ENCODE measurements around the gene GRAMD2A.
"Not testable (repeated sequence)": the region's sequence is repeated elsewhere in the genome, so short reads cannot be mapped to it uniquely, and the experiment has no call there.

The GRAMD2A gene

DNA sequence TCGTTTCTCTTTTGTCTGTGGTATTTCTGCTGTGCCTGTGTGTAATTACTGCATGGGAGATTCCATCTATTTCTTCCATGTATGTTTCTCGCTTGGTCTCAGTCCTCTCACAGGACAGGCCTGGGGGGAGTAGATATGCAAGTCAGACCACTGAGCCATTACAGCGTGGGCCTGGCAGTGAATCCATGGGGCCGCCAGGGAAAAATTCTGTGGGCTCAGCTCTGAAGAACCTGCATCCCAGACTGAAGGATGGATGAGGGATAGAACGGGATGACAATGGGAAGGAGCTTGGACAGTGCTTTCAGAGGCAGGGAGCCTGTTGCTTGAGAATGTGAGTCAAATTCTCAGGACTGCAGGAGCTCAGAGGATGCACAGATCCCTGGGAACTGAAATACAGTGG, 24.8 kb downstream of the GRAMD2A start:
- Histone ChIP-seq H4K20me1 (ENCODE audit: low read depth, low read length) (no peaks in the 10 kb centered on the region), H3K36me3 (ENCODE audit: low read length) (no peaks in the 10 kb centered on the region), H3K4me2 (ENCODE audit: low read depth, low read length, poor library complexity, severe bottlenecking) (no peak overlapping the region), H3K27ac (ENCODE audit: low read depth, low read length) (no peak overlapping the region), H2AFZ (ENCODE audit: low read depth, low read length, severe bottlenecking) (no peak overlapping the region), H3K9me2 (replicated peaks; ENCODE audit: insufficient read depth, low read length) (no peaks in the 10 kb centered on the region), H3K27me3 (ENCODE audit: low read length) (no peaks in the 10 kb centered on the region), H3F3A (ENCODE audit: insufficient read depth) (no peaks in the 10 kb centered on the region), H3K4me3 (ENCODE audit: insufficient read depth, low read length, poor library complexity, severe bottlenecking) (no peak overlapping the region), H3K9me3 (ENCODE audit: insufficient read depth, low read length) (no peaks in the 10 kb centered on the region), H3K79me2 (ENCODE audit: insufficient read depth, low read length) (no peaks in the 10 kb centered on the region), H3K9ac (ENCODE audit: low read length) (no peak overlapping the region)
- TF ChIP-seq, protein P1, sequence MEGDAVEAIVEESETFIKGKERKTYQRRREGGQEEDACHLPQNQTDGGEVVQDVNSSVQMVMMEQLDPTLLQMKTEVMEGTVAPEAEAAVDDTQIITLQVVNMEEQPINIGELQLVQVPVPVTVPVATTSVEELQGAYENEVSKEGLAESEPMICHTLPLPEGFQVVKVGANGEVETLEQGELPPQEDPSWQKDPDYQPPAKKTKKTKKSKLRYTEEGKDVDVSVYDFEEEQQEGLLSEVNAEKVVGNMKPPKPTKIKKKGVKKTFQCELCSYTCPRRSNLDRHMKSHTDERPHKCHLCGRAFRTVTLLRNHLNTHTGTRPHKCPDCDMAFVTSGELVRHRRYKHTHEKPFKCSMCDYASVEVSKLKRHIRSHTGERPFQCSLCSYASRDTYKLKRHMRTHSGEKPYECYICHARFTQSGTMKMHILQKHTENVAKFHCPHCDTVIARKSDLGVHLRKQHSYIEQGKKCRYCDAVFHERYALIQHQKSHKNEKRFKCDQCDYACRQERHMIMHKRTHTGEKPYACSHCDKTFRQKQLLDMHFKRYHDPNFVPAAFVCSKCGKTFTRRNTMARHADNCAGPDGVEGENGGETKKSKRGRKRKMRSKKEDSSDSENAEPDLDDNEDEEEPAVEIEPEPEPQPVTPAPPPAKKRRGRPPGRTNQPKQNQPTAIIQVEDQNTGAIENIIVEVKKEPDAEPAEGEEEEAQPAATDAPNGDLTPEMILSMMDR (IDR thresholded peaks at IDR 0.05; ENCODE audit: insufficient read depth, low read length, poor library complexity, severe bottlenecking): no peak
- TF ChIP-seq EZH2phosphoT487 (conservative IDR thresholded peaks at IDR 0.05; ENCODE audit: low read length): no peak

DNA sequence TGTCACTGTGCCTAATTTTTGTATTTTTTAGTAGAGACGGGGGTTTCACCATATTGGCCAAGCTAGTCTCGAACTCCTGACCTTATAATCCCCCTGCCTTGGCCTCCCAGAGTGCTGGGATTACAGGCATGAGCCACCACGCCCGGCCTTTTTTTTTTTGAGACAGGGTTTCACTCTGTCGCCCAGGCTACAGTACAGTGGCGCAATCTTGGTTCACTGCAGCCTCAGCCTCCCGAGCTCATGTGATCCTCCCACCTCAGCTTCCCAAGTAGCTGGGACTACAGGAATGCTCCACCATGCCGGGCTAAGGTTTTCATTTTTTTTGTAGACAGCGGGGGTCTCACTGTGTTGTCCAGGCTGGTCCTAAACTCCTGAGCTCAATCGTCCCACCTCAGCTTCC, 25.6 kb downstream of the GRAMD2A start:
- H3K27me3 ChIP-seq (ENCODE audit: low read length); H3K36me3 ChIP-seq (ENCODE audit: low read length); H3K79me2 ChIP-seq (ENCODE audit: insufficient read depth, low read length): not testable (repeated sequence)

DNA sequence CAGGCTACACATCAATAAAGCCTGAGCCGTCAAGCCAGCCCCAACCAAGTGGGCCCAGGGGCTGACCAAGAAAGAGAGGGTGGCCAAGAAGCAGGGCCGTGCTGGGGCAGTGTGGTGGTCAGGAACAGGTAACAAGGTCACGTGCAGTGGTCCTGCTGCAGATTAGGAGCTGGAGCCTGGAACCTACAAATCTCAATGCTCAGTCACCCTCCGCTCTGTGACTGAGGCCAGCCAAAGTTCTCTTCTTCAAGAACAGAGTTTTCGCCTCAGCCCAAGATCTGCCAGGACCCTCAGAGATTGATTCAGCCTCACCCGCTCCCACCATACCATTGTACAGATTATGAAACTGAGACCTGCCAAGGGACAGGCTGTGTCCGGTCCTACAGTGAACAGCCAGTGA, 26.9 kb downstream of the GRAMD2A start:
- Histone ChIP-seq H3K4me3 (ENCODE audit: insufficient read depth, low read length, poor library complexity, severe bottlenecking) (no peak overlapping the region), H3K36me3 (ENCODE audit: low read length) (no peaks in the 10 kb centered on the region), H3F3A (ENCODE audit: insufficient read depth) (no peaks in the 10 kb centered on the region), H3K4me2 (ENCODE audit: low read depth, low read length, poor library complexity, severe bottlenecking) (no peak overlapping the region), H3K9ac (ENCODE audit: low read length) (no peak overlapping the region), H3K79me2 (ENCODE audit: insufficient read depth, low read length) (no peaks in the 10 kb centered on the region), H2AFZ (ENCODE audit: low read depth, low read length, severe bottlenecking) (no peak overlapping the region), H4K20me1 (ENCODE audit: low read depth, low read length) (no peaks in the 10 kb centered on the region), H3K27ac (ENCODE audit: low read depth, low read length) (no peak overlapping the region), H3K9me3 (ENCODE audit: insufficient read depth, low read length) (no peaks in the 10 kb centered on the region), H3K9me2 (replicated peaks; ENCODE audit: insufficient read depth, low read length) (no peaks in the 10 kb centered on the region), H3K27me3 (ENCODE audit: low read length) (no peaks in the 10 kb centered on the region)
- TF ChIP-seq EZH2phosphoT487 (conservative IDR thresholded peaks at IDR 0.05; ENCODE audit: low read length): no peak
- TF ChIP-seq, protein P1 (IDR thresholded peaks at IDR 0.05; ENCODE audit: insufficient read depth, low read length, poor library complexity, severe bottlenecking): no peak

More for the DNA sequence above, 25.6 kb downstream of the GRAMD2A start:
- not testable (repeated sequence) for H3K4me2 ChIP-seq (ENCODE audit: low read depth, low read length, poor library complexity, severe bottlenecking); H3K4me3 ChIP-seq (ENCODE audit: insufficient read depth, low read length, poor library complexity, severe bottlenecking); H3K9me2 ChIP-seq (replicated peaks; ENCODE audit: insufficient read depth, low read length); H2AFZ ChIP-seq (ENCODE audit: low read depth, low read length, severe bottlenecking); H3K9me3 ChIP-seq (ENCODE audit: insufficient read depth, low read length); H3F3A ChIP-seq (ENCODE audit: insufficient read depth); H3K9ac ChIP-seq (ENCODE audit: low read length); H3K27ac ChIP-seq (ENCODE audit: low read depth, low read length); H4K20me1 ChIP-seq (ENCODE audit: low read depth, low read length)

DNA sequence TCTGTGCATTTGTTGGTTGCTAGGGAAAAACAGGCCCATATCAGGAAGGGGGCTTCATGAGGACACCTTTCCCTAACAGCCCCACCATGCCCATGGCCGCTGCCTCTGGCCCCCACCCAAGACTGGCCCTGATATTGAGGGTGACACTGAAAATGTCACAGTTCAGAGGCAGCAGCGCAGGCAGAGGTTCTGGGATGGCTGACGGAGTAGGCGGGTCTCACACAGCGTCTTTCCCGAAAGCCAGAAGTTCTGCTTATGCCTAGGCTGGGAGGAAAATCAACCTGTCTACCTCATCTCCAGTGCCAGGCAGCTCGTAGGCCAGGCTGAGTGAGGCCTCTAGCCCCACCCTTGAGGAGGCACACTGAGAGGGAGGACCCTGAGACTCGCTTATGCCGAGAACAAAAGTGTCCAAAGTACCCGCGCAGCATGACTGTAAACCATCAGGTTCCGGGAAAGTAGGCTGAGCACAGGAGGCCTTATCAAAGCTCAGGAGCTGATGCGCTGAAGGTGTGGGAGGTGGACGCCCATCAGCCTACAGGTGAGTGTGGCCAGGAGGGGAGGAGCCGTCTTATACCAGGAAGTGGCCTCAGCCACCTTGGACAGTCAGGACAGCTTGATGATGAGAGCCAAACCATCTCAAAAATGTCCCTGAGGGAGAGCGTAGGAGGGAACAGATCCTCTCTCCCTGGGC, 27.5 kb downstream of the GRAMD2A start:
- Histone ChIP-seq H3K4me3 (ENCODE audit: insufficient read depth, low read length, poor library complexity, severe bottlenecking) (no peak overlapping the region), H3K4me2 (ENCODE audit: low read depth, low read length, poor library complexity, severe bottlenecking) (no peak overlapping the region), H3K9me2 (replicated peaks; ENCODE audit: insufficient read depth, low read length) (no peaks in the 10 kb centered on the region), H3K27ac (ENCODE audit: low read depth, low read length) (no peak overlapping the region), H3F3A (ENCODE audit: insufficient read depth) (no peaks in the 10 kb centered on the region), H3K36me3 (ENCODE audit: low read length) (no peaks in the 10 kb centered on the region), H2AFZ (ENCODE audit: low read depth, low read length, severe bottlenecking) (no peak overlapping the region), H3K9ac (ENCODE audit: low read length) (no peak overlapping the region), H3K9me3 (ENCODE audit: insufficient read depth, low read length) (no peaks in the 10 kb centered on the region), H3K79me2 (ENCODE audit: insufficient read depth, low read length) (no peaks in the 10 kb centered on the region), H4K20me1 (ENCODE audit: low read depth, low read length) (no peaks in the 10 kb centered on the region), H3K27me3 (ENCODE audit: low read length) (no peaks in the 10 kb centered on the region)
- TF ChIP-seq EZH2phosphoT487 (conservative IDR thresholded peaks at IDR 0.05; ENCODE audit: low read length): no peak
- TF ChIP-seq, protein P1 (IDR thresholded peaks at IDR 0.05; ENCODE audit: insufficient read depth, low read length, poor library complexity, severe bottlenecking): no peak

All from SU-DHL-6 (cell line).